DND-41 (cell line): ENCODE measurements around the gene ITGA11.

ENCODE experiments used
- EZH2 ChIP-seq: IDR thresholded peaks from 3 replicates; pipeline ENCODE4 v1.6.1; 2012; ENCODE audit warnings: borderline replicate concordance, low read depth, mild to moderate bottlenecking, moderate library complexity, low read length, inconsistent platforms; ENCODE audit not compliant: severe bottlenecking
- TF ChIP-seq, protein P1 (sequence below): IDR thresholded peaks from 2 replicates; pipeline ENCODE4 v1.5.1; 2012; ENCODE audit warnings: borderline replicate concordance, low read length, moderate library complexity, mild to moderate bottlenecking; ENCODE audit not compliant: poor library complexity, severe bottlenecking; ENCODE audit errors: extremely low read depth

DNA sequence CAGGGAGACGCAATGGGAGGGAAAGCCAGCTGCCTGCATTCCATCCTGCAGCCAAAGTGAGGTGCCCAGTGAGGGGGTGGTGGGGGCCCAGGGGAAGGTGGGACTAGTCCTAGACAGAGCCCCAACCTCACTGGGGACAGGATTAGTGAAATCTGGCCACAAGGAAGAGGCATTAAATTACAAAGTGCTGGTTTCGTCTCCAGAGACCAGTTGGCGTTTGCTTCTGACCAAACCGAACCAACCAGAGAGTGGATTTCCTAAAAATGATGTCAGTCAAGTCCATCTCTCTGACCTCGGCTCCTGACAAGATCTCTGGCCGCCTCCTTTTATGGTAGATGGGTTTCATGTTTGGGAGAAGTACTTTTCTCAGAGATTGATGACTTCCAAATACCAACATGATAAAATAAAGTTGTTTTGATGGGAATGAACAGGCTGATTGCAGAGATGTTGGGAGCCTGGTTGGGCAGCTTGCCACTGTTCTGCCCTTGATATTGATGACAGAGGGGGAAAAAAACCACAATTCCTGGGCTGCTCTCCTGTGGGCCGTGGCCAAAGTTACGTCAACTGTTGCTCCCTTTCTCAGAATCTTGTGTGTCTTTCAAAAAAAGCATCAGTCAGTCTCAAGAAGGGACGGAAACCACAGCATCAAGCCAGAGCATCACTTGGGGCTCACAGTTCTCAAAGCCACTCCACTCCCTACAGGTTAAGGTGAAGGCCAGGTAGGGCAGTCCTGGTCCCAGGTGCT lies 24.6 kb downstream of the ITGA11 start:
- TF ChIP-seq, protein P1, sequence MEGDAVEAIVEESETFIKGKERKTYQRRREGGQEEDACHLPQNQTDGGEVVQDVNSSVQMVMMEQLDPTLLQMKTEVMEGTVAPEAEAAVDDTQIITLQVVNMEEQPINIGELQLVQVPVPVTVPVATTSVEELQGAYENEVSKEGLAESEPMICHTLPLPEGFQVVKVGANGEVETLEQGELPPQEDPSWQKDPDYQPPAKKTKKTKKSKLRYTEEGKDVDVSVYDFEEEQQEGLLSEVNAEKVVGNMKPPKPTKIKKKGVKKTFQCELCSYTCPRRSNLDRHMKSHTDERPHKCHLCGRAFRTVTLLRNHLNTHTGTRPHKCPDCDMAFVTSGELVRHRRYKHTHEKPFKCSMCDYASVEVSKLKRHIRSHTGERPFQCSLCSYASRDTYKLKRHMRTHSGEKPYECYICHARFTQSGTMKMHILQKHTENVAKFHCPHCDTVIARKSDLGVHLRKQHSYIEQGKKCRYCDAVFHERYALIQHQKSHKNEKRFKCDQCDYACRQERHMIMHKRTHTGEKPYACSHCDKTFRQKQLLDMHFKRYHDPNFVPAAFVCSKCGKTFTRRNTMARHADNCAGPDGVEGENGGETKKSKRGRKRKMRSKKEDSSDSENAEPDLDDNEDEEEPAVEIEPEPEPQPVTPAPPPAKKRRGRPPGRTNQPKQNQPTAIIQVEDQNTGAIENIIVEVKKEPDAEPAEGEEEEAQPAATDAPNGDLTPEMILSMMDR: no peak
- TF ChIP-seq EZH2: no peak
